GM19240 (cell line): Measurements from ENCODE around the gene PRKN.
"Not testable (repeated sequence)": the region's sequence is repeated elsewhere in the genome, so short reads cannot be mapped to it uniquely, and the experiment has no call there.

Experiments
- DNase-seq: peaks from one replicate; pipeline ENCODE4 v3.0.0; 2011; ENCODE audit warnings: low spot score; ENCODE audit not compliant: insufficient read length

PRKN gene

DNA sequence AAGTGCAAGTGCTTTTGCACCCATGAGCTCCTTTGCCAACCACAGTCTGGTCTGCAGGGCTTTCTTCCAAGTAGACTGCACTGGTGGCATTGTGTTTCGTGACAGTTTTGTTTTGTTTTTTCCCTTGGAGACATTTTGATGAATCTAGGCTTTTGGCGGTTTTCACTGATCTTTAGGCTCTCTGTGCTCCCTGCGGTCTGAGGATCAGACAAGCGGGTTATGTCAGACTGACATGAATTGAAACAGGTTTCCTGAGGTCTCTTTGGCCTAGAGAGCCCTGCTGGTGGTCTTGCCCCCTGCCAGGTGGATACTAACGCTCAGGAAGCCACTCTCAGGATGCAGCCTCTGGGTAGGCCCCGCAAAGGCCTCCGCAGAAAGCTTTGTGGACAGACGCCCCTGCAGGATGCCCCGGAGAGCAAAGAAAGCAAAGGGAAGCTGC is 898.3 kb downstream of the PRKN start:
- DNase-seq: no peak

GRCh38 chr6:161828355-161828754 is 899.2 kb downstream of the PRKN start:
- no peak for DNase-seq

GRCh38 chr6:161826512-161826911 is 901.1 kb downstream of the PRKN start:
- no peak for DNase-seq

- not testable (repeated sequence) for DNase-seq
These were observed 905.4 kb downstream of the PRKN start for GRCh38 chr6:161822204-161822603.

DNA sequence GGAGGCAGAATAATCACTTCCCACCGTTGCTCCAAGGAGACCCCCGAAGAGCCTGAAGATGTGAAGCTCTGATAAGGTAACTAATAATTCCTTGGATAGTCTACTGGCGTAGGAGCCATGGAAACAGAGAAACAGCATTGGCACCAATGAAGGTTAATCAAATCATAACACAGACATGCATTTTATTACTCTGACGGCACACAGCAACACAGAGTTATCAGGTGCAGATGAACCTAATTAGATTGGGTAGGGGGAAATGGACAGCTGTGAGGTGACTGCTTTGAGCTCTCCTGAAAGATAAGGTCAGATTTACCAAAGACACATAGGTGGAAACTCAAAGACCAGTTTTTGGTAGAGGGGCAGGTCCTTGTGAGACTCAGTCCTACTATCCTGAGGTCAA is 909.7 kb downstream of the PRKN start:
- no peak for DNase-seq

GRCh38 chr6:161815965-161816364 is 911.6 kb downstream of the PRKN start:
- no peak for DNase-seq

GRCh38 chr6:161813156-161813555 is 914.4 kb downstream of the PRKN start:
- DNase-seq: no peak

GRCh38 chr6:161809971-161810370 is 917.6 kb downstream of the PRKN start:
- no peak for DNase-seq

DNA sequence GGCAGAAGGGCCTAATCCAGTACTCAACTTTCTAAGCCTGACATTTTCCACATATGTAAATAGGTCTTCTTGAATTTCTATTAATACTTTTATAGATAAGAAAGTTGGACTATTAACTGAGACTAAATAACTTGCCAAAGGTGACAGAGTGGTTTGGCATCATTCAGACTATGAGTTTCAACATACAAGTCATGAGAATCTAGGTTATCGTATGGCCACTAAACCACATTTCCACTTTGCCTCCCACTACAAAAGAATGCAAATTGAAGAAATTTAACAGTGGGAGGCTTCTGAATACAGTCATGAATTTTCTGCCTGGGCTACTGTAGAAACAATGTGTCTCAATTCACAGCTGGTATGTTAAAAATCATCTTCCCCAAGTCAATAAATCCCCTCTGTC is 922.7 kb downstream of the PRKN start:
- DNase-seq: no peak

GRCh38 chr6:161803131-161803530 is 924.4 kb downstream of the PRKN start:
- DNase-seq: no peak

DNA sequence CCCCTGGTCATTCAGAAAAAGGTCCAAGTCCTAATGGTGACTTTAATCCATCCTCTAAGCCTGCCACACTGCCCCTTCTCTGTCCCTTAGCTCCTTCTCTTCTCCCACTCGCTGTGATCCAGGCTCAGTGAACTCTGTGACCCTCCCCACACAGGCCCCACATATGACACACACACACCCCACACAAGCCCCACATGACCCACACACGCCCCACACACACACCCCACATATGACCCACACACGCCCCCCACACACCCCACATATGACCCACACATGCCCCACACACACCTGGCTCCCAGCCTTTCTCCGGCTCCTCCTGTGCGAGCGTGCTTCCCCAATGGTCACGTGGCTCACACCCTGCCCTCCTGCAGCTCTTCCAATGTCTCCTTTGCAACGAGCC is 925.3 kb downstream of the PRKN start:
- DNase-seq: no peak

DNA sequence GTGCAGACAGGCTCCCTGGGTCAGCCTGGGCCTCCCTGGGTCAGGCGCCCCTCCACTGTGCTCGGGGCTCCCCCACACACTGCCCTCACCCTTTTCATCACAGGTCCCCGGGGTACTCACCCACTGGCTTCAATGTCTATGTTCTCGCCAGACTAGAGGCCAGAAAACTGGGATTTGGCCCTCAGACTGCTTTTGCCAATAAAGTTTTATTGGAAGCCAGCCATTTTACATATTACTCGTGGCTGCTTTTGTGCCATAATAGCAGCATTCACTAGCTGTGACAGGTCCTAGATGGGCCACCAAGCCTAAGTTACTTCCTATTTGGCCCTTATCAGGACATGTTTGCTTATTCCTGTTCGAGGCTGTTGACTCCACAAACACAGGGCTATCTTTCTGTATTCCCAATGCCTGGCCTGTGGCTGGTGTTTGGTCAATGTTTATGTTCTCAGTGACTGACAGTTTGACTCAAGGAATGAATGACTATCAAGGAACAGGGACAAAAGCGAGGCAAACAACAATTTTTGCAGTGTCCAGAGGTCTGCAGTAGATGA is 928.6 kb downstream of the PRKN start:
- no peak for DNase-seq

DNA sequence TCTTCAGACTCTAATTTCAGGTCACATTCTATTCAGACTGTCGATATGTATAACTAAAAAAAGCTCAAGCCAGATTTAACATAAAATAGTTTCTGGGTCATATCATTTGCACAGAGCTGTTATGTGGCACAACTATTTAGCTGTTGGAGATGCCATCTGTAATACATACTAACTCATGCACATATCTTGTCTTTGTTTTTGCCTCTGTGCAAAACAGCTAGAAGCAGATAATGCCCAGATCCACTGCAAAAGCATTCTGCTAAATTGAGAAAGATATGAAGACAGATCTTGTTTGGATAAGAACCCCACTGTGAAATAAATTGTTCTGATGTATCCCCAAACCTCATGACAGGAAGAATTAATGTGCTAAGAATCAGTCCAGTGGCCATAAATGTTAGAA is 930.9 kb downstream of the PRKN start:
- DNase-seq: no peak

DNA sequence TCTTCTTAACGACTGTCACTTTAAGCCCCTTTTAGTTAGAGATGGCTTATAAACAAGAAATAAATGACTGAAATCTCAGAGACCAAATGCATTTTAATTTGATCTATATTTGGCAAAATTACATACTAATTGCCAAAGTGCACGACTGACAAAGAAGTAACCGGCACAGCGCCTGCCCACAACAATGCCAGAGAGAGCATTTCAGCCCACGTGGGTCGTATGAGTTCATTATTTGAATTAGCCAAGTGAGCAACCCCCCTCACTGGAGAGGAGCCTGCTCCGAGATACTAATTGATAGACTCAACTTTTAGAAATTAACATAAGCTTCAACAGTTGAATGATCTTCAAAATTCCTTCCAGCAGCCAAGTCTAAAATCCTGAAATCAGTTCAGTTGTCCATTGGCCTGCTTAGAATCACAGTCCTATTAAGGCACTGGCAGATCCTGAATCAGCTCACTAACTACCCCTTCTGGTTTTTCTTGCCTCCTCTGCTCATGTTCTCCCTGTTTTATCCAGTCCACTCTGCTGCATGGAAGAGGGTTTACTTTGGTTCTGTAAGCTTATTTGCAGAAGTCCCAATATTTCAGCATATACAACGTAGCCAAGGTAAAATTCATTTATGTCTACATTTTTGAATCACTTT is 934.6 kb downstream of the PRKN start:
- no peak for DNase-seq

DNA sequence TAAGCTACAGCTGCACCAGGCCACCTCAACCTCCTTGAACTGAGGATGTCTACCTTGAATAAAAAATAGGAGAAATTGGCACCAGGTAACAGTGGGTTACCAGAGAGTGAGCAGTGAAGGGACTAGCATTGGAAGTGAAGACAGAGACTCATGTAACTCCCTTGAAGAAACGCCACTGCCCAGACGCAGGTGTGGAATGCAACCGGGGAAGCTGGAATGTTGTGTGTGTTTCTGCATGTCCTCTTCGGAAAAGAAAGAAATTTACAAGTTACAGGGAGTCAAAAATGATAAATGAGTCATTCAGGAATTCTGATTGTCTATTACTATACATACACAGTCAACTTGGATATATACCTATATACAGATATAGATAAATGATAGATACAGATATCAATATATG is 939.0 kb downstream of the PRKN start:
- no peak for DNase-seq

- no peak for DNase-seq
These were observed 955.4 kb downstream of the PRKN start for GRCh38 chr6:161772176-161772575.

GRCh38 chr6:161761966-161762365 is 965.6 kb downstream of the PRKN start:
- no peak for DNase-seq

DNA sequence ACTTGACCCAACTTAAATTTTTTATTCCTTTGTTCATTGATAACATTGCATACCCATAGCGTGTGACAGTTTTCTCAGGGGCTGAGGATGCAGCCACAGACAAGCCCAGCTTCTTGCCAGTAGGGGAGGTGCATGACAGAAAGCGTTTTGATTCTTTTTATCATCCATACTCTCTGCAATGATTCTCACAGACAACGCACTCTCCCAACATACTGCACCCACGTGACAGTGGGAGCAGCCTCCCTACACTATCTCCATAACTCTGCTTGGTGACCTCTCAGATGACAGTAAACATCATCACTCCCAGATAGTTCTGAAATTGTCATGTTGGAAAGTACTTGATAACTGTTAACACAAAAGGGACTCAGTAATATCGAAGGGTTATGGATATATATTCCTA is 972.5 kb downstream of the PRKN start:
- no peak for DNase-seq

GRCh38 chr6:161750686-161751085 is 976.9 kb downstream of the PRKN start:
- DNase-seq: no peak

DNA sequence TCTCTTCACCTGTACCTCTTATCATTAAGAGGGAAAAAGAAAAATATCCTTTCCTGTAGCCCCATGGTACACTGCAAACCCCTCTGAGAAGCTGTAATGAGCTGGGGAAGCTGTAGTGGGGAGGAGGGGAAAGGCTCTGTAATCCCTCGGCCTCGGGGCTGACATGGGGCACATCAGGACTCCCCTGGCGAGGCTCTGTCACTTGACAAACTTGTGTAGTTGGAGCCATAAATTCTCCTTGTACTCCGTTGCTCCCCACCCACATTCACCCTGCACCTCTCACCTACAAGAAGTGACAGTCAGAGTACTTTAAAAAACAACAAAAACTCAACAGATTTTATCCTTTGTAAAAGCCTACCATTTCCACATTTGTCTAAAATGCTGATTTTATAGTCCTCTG is 978.0 kb downstream of the PRKN start:
- DNase-seq: no peak

DNA sequence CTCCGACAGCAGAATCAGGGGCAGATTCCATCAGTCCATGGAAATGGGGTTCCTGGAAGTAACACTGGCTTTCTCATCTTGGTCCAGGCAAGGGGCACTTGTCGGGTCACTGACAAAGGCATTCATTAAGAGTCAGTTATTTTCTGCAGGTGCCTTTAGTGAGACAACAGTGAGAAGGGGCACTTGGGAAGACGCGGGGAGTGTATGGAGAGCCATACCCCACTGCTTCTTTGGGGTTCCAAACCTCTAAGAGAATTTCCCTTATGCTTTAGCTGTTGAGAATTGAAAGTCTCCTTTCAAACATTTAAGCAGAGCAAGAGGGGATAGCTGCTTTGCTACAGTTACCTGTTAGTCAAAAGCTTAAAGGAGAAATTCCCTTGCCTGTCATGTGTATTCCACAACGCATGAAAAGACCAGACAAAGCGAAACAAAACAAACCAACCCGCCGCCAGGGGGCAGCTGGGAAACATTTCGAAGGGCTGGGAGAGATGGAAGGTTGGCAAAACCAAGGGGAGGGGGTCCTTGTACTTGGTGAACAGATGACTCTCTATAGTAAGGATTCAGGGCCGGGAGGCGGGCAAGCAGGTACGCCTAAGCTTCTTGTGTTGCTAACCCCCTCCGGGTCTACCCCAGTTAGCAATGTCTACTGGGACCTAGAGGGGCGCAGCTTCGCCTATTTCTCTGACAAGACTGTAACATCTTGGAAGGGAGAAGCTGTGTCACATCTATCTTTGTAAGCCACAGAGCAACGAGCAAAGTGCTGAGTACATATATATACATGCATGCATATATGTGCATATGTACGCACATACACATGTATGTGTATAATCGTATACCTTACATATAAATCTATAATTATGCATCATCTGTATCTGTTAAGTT is 978.8 kb downstream of the PRKN start:
- DNase-seq: no peak

DNA sequence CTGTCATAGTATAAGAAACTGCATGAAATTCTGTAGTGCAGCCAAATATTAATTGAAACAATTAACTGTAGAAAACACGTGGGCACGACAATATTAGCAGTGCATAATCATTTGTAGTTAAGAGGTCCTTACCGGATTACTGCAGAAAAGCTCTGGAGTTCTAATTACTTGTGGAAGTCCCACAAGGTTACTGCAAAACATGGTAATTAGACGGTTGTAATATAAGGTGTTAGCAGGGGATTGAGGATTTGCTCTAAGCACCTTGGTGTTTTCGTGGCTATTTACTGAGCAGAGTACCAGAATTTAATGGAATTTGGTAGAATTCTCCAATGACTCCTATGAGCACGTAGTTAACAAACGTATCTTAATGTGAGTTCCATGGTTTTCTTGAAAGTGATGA is 980.1 kb downstream of the PRKN start:
- DNase-seq: no peak
